Measurements from ENCODE around the gene MCRS1. TPM values are rescaled to one million over a fixed set of nuclear protein-coding genes. Genes with fewer than 3 reads are reported as not detected.

Gene MCRS1
- total RNA-seq, 1 donor from 2014 or later: 76.9 TPM

- no peak for DNase-seq (ENCODE audit: low read depth, low spot score)
These were observed 14.3 kb upstream of the MCRS1 start for GRCh38 chr12:49582201-49582600.

GRCh38 chr12:49580572-49581535 lies 12.9 kb upstream of the MCRS1 start:
- DNase-seq (ENCODE audit: low read depth, low spot score): peak; percentile 37

GRCh38 chr12:49578471-49579112 lies 10.7 kb upstream of the MCRS1 start:
- DNase-seq (ENCODE audit: low read depth, low spot score): no peak

- no peak for DNase-seq (ENCODE audit: low read depth, low spot score)
These were observed 9.8 kb upstream of the MCRS1 start for GRCh38 chr12:49577589-49578315.

GRCh38 chr12:49568442-49569162 lies 660 bp upstream of the MCRS1 start:
- DNase-seq (ENCODE audit: low read depth, low spot score): no peak

GRCh38 chr12:49567302-49567610 lies 686 bp downstream of the MCRS1 start:
- no peak for DNase-seq (ENCODE audit: low read depth, low spot score)

- no peak for DNase-seq (ENCODE audit: low read depth, low spot score)
These were observed 1.6 kb downstream of the MCRS1 start for GRCh38 chr12:49566361-49566760.

- DNase-seq (ENCODE audit: low read depth, low spot score): no peak
These were observed 2.3 kb downstream of the MCRS1 start for GRCh38 chr12:49565406-49566265.

GRCh38 chr12:49564686-49565405 lies 3.1 kb downstream of the MCRS1 start:
- no peak for DNase-seq (ENCODE audit: low read depth, low spot score)

GRCh38 chr12:49563951-49564685 lies 3.8 kb downstream of the MCRS1 start:
- DNase-seq (ENCODE audit: low read depth, low spot score): no peak

- DNase-seq (ENCODE audit: low read depth, low spot score): no peak
These were observed 5.1 kb downstream of the MCRS1 start for GRCh38 chr12:49562831-49563230.

- no peak for DNase-seq (ENCODE audit: low read depth, low spot score)
These were observed 5.7 kb downstream of the MCRS1 start for GRCh38 chr12:49562233-49562632.

GRCh38 chr12:49560695-49561094 lies 7.2 kb downstream of the MCRS1 start:
- DNase-seq (ENCODE audit: low read depth, low spot score): no peak

- no peak for DNase-seq (ENCODE audit: low read depth, low spot score)
These were observed 8.8 kb downstream of the MCRS1 start for GRCh38 chr12:49559011-49559675.

GRCh38 chr12:49558526-49558925 lies 9.4 kb downstream of the MCRS1 start:
- DNase-seq (ENCODE audit: low read depth, low spot score): no peak

GRCh38 chr12:49557917-49558215 lies 10.1 kb downstream of the MCRS1 start:
- DNase-seq (ENCODE audit: low read depth, low spot score): no peak

GRCh38 chr12:49557187-49557916 lies 10.6 kb downstream of the MCRS1 start:
- DNase-seq (ENCODE audit: low read depth, low spot score): no peak

All from pulmonary artery endothelial cell (primary cell).